SK-N-MC (cell line): ENCODE results near the gene ZNF428.

ENCODE experiments used
- EZH2 ChIP-seq: fragments of 200-600 bp; sonication (generic); IDR thresholded peaks from one replicate; pipeline ENCODE4 v1.6.1; 2017; ENCODE audit warnings: antibody characterized with exemption
- POLR2AphosphoS5 ChIP-seq: IDR thresholded peaks from 2 replicates; pipeline ENCODE4 v1.6.1; 2012; ENCODE audit warnings: mild to moderate bottlenecking, low read depth, low read length, borderline replicate concordance

DNA sequence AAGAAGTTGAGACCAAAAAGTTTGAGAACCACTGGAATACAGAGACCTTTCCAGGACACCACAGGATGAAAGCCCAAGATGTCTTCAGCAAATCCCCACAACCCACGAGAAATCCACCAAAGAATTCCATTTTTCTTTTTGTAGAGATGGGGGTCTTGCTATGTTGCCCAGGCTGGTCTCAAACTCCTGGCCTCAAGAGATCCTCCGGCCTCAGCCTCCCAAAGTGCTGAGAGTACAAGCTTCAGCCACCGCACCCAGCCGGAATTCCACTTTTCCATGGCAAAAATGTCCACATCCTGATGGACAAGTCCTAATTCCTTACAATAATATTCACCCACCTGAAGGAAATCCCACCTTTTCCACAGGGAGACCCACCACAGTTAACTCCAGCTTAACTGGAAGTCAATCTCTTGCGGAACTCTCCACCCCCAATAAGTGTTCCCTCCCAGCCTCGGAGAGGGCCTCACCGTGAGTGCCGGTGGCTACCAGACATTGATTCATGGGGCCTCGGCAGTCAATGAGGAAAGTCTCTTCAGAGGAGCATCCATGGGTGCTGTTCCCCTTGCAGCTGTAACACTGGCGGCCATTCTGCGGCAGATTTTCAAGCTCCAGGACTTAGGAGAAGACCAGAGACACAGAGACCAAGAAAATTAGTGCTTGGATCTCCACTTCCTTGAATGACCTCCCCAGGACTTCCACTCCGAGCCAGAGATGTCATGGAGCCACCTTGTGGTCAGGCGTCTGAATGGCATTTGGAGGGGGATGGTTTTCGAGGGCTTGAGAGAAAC lies 32.5 kb upstream of the ZNF428 start:
- TF ChIP-seq EZH2 (no peak), POLR2AphosphoS5 (no peak)
